ENCODE data around the gene DNAH1.

Gene DNAH1

DNA sequence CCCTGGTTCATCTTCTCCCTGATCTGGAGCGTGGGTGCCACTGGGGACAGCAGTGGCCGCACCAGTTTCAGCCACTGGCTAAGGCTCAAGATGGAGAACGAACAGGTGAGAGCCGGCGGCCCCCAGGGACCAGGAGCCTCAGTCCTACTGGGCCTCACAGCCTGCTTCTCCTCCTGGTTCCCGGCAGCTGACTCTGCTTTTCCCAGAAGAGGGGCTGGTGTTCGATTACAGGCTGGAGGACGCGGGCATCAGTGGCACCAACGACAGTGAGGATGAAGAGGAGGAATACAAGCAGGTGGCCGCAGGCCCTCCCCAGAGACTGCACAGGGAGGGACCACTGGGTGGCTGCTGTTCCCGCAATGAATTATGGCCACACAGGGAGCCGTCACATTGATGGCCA lies 54.4 kb downstream of the DNAH1 start:
- H3K36me3 Mint-ChIP-seq: no peaks in the 10 kb centered on the region
- no peaks in the 10 kb centered on the region for H3K9me3 Mint-ChIP-seq
- H3K4me3 Mint-ChIP-seq: no peak overlapping the region
- no peak overlapping the region for H3K27ac Mint-ChIP-seq
- no peaks in the 10 kb centered on the region for H3K27me3 Mint-ChIP-seq
- peaks cover 15% of the 10 kb centered on the region for H3K4me1 Mint-ChIP-seq

DNA sequence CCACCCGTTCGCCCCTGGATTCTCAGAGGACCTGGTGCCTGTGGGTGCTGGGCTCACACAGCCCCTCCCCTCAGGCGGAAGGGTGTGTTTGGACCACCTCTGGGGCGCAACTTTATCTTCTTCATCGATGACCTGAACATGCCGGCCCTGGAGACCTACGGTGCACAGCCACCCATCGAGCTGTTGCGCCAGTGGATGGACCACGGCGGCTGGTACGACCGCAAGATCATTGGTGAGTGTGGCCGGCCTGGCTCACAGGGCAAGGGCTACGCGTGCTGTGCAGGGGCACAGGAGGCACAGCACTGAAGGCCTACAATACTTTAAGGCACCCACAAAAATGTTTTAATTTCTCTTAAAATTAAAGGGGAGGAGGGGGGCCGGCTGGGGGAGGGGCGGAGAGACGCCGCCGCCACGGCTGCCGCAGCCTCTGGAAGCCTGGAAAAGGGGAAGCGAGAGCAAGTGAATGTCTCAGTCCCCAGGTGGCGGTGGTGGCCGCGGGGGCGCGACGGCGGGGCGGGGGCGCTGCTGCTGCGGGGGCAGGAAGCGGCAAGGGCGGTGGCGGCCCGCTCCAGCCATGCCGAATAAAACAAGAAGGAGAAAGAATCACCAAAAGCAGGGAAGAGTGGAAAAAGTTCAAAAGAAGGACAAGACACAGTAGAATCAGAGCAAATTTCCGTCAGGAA lies 56.8 kb downstream of the DNAH1 start:
- Mint-ChIP-seq H3K4me1 (peaks cover 15% of the 10 kb centered on the region), H3K27me3 (no peaks in the 10 kb centered on the region), H3K27ac (no peak overlapping the region), H3K9me3 (no peaks in the 10 kb centered on the region), H3K36me3 (no peaks in the 10 kb centered on the region), H3K4me3 (peak overlapping the region; percentile 16)

DNA sequence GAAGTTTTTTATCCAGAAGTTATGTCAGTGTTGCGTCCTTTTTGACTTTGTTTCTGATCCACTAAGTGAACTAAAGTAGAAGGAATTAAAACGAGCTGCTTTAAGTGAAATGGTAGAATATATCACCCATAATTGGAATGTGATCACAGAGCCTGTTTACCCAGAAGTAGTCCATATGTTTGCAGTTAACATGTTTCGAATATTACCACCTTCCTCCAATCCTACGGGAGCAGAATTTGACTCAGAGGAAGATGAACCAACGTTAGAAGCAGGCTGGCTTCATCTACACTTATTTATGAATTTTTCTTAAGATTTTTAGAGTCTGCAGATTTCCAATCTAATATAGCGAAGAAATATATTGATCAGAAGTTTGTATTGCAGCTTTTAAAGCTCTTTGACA lies 57.6 kb downstream of the DNAH1 start:
- H3K36me3 Mint-ChIP-seq: no peaks in the 10 kb centered on the region
- no peaks in the 10 kb centered on the region for H3K27me3 Mint-ChIP-seq
- no peaks in the 10 kb centered on the region for H3K9me3 Mint-ChIP-seq
- H3K27ac Mint-ChIP-seq: no peak overlapping the region
- H3K4me1 Mint-ChIP-seq: peaks cover 15% of the 10 kb centered on the region
- H3K4me3 Mint-ChIP-seq: peak overlapping the region; percentile 16

DNA sequence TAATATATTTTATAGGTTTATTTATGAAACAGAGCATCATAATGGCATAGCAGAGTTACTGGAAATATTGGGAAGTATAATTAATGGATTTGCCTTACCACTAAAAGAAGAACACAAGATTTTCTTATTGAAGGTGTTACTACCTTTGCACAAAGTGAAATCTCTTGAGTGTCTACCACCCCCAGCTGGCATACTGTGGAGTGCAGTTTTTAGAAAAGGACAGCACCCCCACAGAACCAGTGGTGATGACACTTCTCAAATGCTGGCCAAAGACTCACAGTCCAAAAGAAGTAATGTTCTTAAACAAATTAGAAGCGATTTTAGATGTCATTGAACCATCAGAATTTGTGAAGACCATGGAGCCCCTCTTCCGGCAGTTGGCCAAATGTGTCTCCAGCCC lies 58.1 kb downstream of the DNAH1 start:
- no peak overlapping the region for H3K4me3 Mint-ChIP-seq
- H3K27ac Mint-ChIP-seq: no peak overlapping the region

DNA sequence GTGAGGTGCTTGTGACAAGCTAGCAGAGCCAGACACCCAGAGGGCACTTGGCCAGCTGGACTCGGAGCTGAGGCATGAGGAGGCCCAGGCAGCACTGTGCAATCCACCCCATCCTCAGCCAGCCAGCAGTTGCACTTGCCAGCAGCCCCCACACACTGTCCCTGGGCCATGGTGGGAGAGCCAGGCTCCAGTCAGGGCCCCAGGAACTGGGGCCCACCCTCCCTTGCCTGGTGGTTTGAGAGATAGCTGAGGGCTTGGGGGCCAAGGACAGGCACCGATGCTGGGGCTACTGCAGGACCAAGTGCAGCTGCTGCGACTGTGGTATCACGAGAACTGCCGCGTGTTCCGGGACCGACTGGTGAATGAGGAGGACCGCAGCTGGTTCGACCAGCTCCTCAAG lies 63.5 kb downstream of the DNAH1 start:
- H3K27me3 Mint-ChIP-seq: no peaks in the 10 kb centered on the region
- no peak overlapping the region for H3K27ac Mint-ChIP-seq
- H3K4me1 Mint-ChIP-seq: no peaks in the 10 kb centered on the region
- H3K36me3 Mint-ChIP-seq: no peaks in the 10 kb centered on the region
- no peak overlapping the region for H3K4me3 Mint-ChIP-seq
- H3K9me3 Mint-ChIP-seq: no peaks in the 10 kb centered on the region

More for the DNA sequence above, 58.1 kb downstream of the DNAH1 start:
- Mint-ChIP-seq H3K4me1 (peaks cover 15% of the 10 kb centered on the region), H3K36me3 (no peaks in the 10 kb centered on the region), H3K27me3 (no peaks in the 10 kb centered on the region), H3K9me3 (no peaks in the 10 kb centered on the region)

DNA sequence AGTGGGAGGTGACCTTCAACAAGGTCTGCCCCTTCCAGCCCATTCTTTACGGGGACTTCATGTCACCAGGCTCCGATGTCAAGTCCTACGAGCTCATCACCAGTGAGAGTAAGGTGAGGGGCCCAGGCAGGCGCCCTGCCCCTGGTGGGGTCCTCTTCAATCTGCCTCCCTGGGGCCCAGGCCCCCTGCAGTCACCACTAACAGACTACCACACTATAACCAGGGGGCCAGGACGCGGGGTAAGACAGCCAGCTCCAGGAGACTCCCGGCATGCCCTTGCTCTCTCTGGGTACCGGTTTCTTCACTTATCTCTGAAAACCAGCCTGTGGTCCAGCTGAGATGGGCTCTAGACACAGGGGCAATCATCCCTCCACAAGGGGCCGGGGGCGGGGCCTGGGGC lies 63.9 kb downstream of the DNAH1 start:
- no peaks in the 10 kb centered on the region for H3K27me3 Mint-ChIP-seq
- no peaks in the 10 kb centered on the region for H3K4me1 Mint-ChIP-seq
- H3K9me3 Mint-ChIP-seq: no peaks in the 10 kb centered on the region
- H3K27ac Mint-ChIP-seq: no peak overlapping the region
- no peak overlapping the region for H3K4me3 Mint-ChIP-seq
- no peaks in the 10 kb centered on the region for H3K36me3 Mint-ChIP-seq

DNA sequence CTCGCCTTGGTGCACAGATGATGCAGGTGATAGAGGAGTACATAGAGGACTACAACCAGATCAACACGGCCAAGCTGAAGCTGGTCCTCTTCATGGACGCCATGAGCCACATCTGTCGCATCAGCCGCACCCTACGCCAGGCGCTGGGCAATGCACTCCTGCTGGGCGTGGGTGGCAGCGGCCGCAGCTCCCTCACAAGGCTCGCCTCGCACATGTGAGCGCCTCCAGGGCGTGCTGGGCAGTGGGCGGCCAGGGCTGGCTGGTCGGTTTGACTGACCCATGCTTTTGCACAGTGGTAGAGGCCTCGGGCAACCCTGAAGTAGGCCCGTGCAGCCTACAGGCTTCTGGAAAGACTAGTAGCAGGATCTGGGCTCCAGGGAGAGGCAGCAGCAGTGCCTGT lies 65.5 kb downstream of the DNAH1 start:
- Mint-ChIP-seq H3K36me3 (no peaks in the 10 kb centered on the region), H3K4me3 (no peak overlapping the region), H3K9me3 (no peaks in the 10 kb centered on the region), H3K27ac (no peak overlapping the region), H3K4me1 (no peaks in the 10 kb centered on the region), H3K27me3 (no peaks in the 10 kb centered on the region)

DNA sequence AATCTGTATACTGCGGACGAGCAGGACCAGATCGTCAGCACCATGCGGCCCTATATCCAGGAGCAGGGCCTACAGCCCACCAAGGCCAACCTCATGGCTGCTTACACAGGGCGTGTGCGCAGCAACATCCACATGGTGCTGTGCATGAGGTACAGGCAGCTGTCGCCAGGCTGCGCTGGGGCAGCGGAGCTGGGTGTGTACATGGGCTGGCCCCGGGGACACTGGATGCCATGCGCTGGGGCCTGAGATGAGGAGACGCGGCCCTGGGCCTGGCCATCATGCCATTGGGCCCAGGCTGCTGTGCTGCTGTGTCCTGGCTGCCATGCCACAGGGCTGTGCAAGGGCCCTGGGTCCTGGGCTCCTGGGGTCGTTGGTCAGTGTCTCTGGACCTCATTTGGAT lies 67.3 kb downstream of the DNAH1 start:
- Mint-ChIP-seq H3K9me3 (no peaks in the 10 kb centered on the region), H3K4me3 (no peak overlapping the region), H3K36me3 (no peaks in the 10 kb centered on the region), H3K27me3 (no peaks in the 10 kb centered on the region), H3K27ac (no peak overlapping the region), H3K4me1 (no peaks in the 10 kb centered on the region)

DNA sequence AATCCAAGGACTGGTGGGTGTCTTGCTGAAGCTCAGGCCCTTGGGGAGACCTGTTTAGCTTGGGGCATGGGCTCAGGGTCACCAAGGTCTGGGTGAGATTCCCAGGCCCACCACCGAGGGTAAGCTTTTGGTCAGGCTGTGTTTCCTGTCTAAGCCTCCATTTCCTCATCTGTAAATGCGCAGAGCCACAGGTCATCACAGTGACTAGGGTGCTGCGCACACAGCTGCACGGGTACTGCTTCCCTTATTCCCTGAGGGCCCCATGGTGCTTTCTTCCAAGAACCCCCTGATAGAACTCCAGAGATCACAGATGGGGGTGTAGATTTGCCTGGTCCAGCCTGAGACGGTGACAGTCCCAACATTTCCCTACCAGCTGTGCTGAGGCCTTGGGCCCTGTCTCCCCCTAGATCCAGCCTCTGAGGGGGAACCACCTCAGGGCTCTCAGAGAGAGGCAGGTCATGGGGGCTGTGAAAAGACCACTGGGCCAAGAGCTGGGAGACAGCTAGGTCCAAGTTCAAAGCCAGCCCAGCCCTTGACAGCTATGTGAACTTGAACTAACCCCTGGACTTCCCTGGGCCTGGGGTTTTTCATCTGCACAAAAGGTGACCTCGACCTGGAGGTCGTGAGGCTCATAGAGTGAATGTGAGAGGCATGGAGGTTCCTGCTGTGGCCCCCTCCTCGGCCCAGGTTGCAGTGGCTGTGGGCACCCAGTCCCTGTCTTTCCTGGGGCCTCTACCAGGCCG lies 68.1 kb downstream of the DNAH1 start:
- Mint-ChIP-seq H3K4me3 (no peak overlapping the region), H3K4me1 (no peaks in the 10 kb centered on the region), H3K27ac (no peak overlapping the region)

DNA sequence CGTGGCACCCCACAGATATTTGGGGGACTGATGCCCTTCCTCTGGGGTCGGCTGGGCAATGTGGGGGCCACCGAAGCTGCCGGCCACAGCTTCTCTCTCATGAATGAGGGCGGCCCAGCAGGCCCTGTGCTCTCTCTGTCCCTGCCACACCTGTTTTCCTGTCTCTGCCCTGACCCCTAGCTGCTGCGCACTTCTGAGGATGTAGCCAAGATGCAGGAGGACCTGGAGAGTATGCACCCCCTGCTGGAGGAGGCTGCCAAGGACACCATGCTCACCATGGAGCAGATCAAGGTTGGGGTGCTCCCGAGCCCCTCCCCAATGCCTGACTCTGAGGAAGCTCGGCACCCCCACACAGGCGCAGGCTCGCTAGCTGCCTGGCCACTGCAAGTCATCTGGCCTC lies 69.0 kb downstream of the DNAH1 start:
- H3K4me3 Mint-ChIP-seq: no peak overlapping the region
- H3K36me3 Mint-ChIP-seq: peaks cover 2% of the 10 kb centered on the region
- no peaks in the 10 kb centered on the region for H3K27me3 Mint-ChIP-seq
- H3K27ac Mint-ChIP-seq: no peak overlapping the region
- H3K4me1 Mint-ChIP-seq: no peaks in the 10 kb centered on the region
- no peaks in the 10 kb centered on the region for H3K9me3 Mint-ChIP-seq

More for the DNA sequence above, 68.1 kb downstream of the DNAH1 start:
- Mint-ChIP-seq H3K9me3 (no peaks in the 10 kb centered on the region), H3K36me3 (peaks cover 2% of the 10 kb centered on the region), H3K27me3 (no peaks in the 10 kb centered on the region)

DNA sequence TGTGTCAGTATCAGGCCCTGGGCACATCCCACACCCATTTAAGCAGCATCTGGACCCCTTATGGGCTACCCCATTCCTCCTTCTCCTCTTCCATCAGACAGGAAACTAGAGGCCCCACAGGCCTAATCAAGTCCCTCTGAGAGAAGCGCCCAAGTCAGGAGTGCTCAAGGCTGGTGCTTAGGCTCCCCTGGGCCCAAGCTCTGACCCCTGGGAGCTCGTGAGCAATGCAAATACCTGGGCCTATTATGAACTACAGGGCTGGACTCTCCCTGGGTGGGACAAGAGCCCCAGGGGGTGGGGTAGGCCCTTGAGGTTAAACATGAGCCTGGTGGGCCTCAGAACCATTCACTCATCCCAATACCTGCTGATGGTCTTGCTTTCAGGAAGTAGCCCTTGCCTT lies 71.4 kb downstream of the DNAH1 start:
- Mint-ChIP-seq H3K27ac (no peak overlapping the region), H3K4me3 (no peak overlapping the region), H3K36me3 (peaks cover 7% of the 10 kb centered on the region), H3K9me3 (no peaks in the 10 kb centered on the region), H3K4me1 (no peaks in the 10 kb centered on the region), H3K27me3 (no peaks in the 10 kb centered on the region)

DNA sequence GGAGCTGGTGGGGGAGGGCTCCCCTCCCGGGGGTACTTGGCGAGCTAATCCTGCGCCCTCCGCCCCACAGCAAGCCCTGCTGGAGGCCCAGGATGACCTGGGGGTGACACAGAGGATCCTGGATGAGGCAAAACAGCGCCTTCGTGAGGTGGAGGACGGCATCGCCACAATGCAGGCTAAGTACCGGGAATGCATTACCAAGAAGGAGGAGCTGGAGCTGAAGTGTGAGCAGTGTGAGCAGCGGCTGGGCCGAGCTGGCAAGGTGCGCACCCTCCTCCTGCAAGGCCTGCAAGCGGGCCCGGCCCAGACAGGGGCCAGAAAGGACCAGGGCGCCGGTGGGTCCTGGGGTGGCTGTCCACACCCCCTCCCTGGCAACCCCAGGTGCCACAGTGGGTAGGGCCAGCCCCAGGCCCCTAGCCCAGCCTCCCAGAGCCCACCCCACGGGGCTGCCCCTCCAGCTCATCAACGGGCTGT lies 72.3 kb downstream of the DNAH1 start:
- no peaks in the 10 kb centered on the region for H3K4me1 Mint-ChIP-seq
- H3K36me3 Mint-ChIP-seq: peaks cover 14% of the 10 kb centered on the region
- H3K4me3 Mint-ChIP-seq: no peak overlapping the region
- H3K27me3 Mint-ChIP-seq: no peaks in the 10 kb centered on the region
- no peak overlapping the region for H3K27ac Mint-ChIP-seq
- no peaks in the 10 kb centered on the region for H3K9me3 Mint-ChIP-seq

DNA sequence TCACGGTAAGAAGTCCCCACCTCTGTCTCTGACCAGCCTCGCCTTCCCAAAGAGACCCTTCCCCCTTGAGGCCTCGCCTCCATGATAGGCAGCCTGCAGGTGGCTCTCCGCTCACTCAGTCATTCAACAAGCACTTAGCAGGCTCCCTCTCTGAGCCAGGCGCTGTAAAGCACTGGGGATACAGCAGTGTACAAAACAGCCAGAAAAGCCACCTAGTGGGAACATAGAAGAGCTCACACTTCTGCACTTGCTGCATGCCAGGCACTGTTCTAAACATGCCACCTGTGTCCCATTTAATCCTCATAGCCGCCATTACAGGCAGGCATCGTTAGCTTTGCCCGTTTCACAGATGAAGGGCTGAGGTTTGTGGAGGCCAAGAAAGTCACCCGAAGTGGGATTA lies 72.8 kb downstream of the DNAH1 start:
- peaks cover 14% of the 10 kb centered on the region for H3K36me3 Mint-ChIP-seq

DNA sequence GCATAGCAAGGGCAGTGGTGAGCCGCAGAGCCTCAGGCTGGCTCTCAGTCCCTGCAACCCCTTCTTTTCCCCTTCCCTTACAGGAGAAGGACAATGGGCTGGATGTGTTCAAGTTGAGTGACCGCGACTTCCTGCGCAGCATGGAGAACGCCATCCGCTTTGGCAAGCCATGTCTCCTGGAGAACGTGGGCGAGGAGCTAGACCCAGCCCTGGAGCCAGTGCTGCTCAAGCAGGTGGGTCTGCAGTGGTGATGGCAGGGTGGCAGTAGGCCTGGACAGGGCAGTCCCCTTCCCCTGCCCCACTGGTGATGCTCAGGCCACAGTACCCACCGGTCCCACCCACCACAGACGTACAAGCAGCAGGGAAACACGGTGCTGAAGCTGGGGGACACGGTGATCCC lies 75.0 kb downstream of the DNAH1 start:
- Mint-ChIP-seq H3K4me1 (no peaks in the 10 kb centered on the region), H3K27ac (no peak overlapping the region), H3K9me3 (no peaks in the 10 kb centered on the region), H3K4me3 (no peak overlapping the region), H3K27me3 (no peaks in the 10 kb centered on the region), H3K36me3 (peaks cover 14% of the 10 kb centered on the region)

More for the DNA sequence above, 72.8 kb downstream of the DNAH1 start:
- no peaks in the 10 kb centered on the region for H3K9me3 Mint-ChIP-seq
- no peak overlapping the region for H3K27ac Mint-ChIP-seq
- no peaks in the 10 kb centered on the region for H3K4me1 Mint-ChIP-seq
- no peaks in the 10 kb centered on the region for H3K27me3 Mint-ChIP-seq
- no peak overlapping the region for H3K4me3 Mint-ChIP-seq

DNA sequence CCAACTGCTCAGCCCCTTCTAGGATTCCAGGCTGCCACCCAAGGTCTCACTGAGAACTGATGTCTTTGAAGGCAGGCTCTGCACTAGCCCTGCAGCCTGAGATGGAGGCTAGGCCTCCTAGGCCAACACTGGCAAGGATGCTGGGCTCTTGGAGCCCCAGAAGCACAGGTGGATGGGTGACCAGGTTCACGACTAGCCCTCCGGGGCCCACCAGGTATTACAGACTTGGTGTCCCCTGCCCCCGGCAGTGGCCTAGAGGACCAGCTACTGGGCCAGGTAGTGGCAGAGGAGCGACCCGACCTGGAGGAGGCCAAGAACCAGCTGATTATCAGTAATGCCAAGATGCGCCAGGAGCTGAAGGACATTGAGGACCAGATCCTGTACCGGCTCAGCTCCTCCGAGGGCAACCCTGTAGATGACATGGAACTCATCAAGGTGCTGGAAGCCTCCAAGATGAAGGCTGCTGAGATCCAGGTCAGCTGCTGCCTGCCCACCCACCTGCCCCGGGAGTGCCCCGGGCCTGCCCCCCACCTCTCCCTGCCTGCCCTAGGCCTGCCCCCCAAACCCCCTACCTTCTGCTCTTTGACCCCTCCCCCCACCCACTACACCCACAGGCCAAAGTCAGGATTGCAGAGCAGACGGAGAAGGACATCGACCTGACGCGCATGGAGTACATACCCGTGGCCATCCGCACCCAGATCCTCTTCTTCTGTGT lies 76.3 kb downstream of the DNAH1 start:
- Mint-ChIP-seq H3K27ac (no peak overlapping the region), H3K27me3 (no peaks in the 10 kb centered on the region), H3K4me3 (no peak overlapping the region), H3K36me3 (peaks cover 14% of the 10 kb centered on the region), H3K9me3 (no peaks in the 10 kb centered on the region), H3K4me1 (no peaks in the 10 kb centered on the region)

Data from activated naive CD4-positive, alpha-beta T cell treated with anti-CD3 and anti-CD28 coated beads, Interleukin-2, amount 50 U/mL, for 24 hours (primary cell).